ENCODE measurements around the gene CIBAR2.

GRCh38 chr16:85142771-85143211 lies 30.5 kb upstream of the CIBAR2 start:
- TF ChIP-seq POLR2A (IDR thresholded peaks at IDR 0.05; ENCODE audit: low read length) (no peak), GATA1 (IDR thresholded peaks at IDR 0.05; ENCODE audit: low read depth, low read length) (no peak)

All from erythroblast (primary cell).